GM19467 (cell line): ENCODE measurements around the gene B3GALT5.

Source experiments
- ATAC-seq: cut with Tn5 transposase; IDR thresholded peaks from one replicate; pipeline ENCODE4 v1.9.1; 2021; ENCODE audit warnings: mild to moderate bottlenecking, moderate library complexity; ENCODE audit not compliant: unreplicated experiment

B3GALT5 gene

DNA sequence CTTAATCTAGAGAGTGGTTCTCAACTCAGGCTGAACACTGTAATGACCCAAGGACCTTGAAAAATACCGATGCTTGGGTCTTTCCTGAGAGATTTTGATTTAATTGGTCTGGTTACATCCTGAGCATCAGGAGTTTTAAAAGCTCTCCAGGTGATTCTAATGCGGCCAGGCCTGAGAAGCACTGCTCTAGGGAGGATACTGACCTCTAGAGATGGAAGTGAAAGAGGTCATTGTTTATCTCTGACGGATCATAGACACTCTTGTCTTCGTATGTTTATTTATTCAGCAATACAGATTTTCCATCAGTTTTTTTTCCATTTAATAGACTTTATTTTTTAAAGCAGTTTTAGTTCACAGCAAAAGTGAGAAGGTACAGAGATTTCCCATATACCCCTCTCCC, 77.7 kb downstream of the B3GALT5 start:
- no peak for ATAC-seq

- no peak for ATAC-seq
Observed at GRCh38 chr21:39694750-39695149, 82.0 kb downstream of the B3GALT5 start.

DNA sequence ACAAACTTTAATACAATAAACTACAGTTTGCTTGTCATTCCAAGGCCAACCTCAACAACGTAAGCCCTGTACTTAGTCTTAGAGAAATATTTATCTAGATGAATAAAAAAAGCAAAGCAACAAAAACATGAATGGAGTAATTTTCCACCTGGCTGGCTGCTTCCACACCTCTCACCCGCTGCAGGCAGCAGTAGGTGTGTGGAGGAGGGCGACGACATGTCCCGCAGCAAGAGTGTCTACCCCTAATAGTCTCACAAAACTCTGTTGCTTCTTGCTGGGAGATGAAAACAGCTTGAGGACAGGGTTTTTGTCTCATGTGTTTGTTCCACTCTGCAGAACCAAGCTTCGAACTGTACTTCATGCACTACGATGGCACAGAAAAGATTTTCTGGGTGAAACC, 83.5 kb downstream of the B3GALT5 start:
- ATAC-seq, result no peak

DNA sequence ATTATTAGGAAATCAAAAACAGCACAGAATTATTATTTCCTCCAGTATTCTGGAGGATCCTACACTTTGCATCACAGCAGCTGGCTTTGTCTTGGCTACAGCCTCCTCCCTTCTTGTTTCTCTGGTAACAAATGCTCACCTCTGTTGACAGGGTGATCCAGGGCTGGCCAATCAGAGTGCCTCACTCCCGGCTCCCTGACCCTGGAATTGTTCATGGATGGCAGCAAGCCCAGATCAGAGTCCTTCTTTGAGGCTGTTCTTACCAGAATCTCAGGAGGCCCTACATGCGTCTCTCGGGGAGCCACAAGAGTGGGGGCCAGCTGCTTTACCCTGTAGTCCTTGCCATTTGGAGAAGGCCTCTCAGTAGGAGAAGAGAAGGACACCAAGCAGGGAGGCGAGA, 83.9 kb downstream of the B3GALT5 start:
- ATAC-seq, result no peak

DNA sequence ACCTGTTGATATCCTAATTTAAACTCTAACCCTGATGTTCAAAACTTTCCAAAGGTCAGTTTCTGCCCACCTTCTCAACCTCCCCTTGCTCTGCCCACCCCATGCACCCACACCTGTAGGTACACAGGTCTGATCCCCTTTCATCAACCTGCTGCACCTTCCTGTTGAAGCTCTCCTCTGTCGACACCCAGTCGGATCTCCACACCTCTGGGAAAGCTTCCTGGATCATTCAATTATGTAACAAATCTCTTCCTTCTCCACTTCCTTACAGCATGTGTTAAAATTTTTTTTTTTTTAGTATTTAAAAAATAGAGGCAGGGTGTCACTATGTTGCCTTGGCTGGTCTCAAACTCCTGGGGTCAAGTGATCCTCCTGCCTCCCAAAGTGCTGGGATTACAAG, 87.6 kb downstream of the B3GALT5 start:
- no peak for ATAC-seq

GRCh38 chr21:39703578-39703977, 90.8 kb downstream of the B3GALT5 start:
- no peak for ATAC-seq

- no peak for ATAC-seq
Observed at GRCh38 chr21:39705849-39706248, 93.1 kb downstream of the B3GALT5 start.

DNA sequence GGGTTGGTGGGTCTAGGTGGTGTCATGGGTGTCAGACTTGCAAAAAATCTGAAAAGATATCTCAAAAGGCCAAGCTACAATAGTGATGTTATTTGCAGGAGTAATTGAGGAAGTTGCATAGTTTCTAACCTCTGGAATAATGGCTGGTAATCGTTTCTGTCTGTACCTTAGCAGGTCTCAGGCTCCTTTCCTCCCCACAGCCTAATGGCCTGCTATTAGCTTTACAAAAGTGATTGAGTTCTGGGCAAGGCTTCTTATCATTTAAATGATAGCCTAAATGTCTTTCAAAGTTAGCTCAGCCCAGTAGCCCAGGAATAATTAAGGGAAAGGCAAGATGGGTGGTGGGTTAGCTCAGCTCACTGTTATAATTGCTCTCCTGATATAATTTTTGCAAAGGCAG, 94.6 kb downstream of the B3GALT5 start:
- no peak for ATAC-seq

- no peak for ATAC-seq
Observed at GRCh38 chr21:39710866-39711265, 98.1 kb downstream of the B3GALT5 start.

- ATAC-seq, result no peak
Observed at GRCh38 chr21:39712273-39712672, 99.5 kb downstream of the B3GALT5 start.

- ATAC-seq, result no peak
Observed at GRCh38 chr21:39712976-39713375, 100.2 kb downstream of the B3GALT5 start.

- no peak for ATAC-seq
Observed at GRCh38 chr21:39713905-39714304, 101.2 kb downstream of the B3GALT5 start.

- no peak for ATAC-seq
Observed at GRCh38 chr21:39714331-39714730, 101.6 kb downstream of the B3GALT5 start.

GRCh38 chr21:39715804-39716397, 103.2 kb downstream of the B3GALT5 start:
- ATAC-seq, result no peak

GRCh38 chr21:39720126-39720778, 107.5 kb downstream of the B3GALT5 start:
- no peak for ATAC-seq

DNA sequence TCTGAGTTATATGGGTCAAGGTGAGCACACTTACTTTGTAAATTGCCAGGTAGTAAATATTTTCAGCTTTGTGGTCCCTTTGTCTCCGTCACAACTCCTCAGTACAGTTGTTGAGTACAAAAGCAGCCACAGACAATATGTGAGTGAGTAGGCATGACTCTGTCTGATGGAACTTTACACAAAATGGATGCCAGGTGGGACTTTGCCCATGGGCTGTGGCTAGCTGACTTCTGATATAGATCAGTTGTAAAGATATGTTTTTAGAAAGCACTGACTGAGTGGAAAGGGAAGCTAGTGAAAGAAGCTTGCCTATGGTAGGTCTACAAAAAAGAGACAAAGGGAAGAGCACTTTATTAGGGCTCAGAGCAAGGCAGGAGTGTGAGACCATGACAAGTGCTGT, 109.1 kb downstream of the B3GALT5 start:
- no peak for ATAC-seq
